ENCODE results near the gene DUS2. TPM values are rescaled to one million over a fixed set of nuclear protein-coding genes. Genes with fewer than 3 reads are reported as not detected.
A peak's percentile ranks its signal among the peaks of the same experiment; 100 is the strongest.
"Not testable (repeated sequence)": the region's sequence is repeated elsewhere in the genome, so short reads cannot be mapped to it uniquely, and the experiment has no call there.

The DUS2 gene
- polyA plus RNA-seq, 4 donors, result 7.6 to 12.6 (median 10.0) TPM

- H3K4me3 ChIP-seq (ENCODE audit: low read depth in 1 of 3, low read length in 3 of 3), result no peak overlapping the region
- H3K27me3 ChIP-seq (ENCODE audit: control insufficient read depth in 3 of 3, insufficient read depth in 3 of 3, low read length in 3 of 3), result no peaks in the 10 kb centered on the region
- H3K4me1 ChIP-seq (ENCODE audit: control insufficient read depth in 3 of 3, insufficient read depth in 2 of 3, low read depth in 1 of 3, low read length in 2 of 3), result peaks cover 0 to 5% (median 0%) of the 10 kb centered on the region in 3 donors
- H3K27ac ChIP-seq (ENCODE audit: low read depth in 1 of 3, low read length in 2 of 3), result peak overlapping the region in 1 of 3 donors; percentile 22
- H3K36me3 ChIP-seq (ENCODE audit: control insufficient read depth in 3 of 3, insufficient read depth in 2 of 3, low read depth in 1 of 3, low read length in 3 of 3), result peaks cover 0 to 8% (median 0%) of the 10 kb centered on the region in 3 donors
- H3K9me3 ChIP-seq (ENCODE audit: control insufficient read depth in 2 of 2, insufficient read depth in 1 of 2, low read depth in 1 of 2, low read length in 1 of 2), result peaks cover 0 to 3% of the 10 kb centered on the region in 2 donors
- DNase-seq (peak; percentile 73 to 74), FAIRE-seq (no peak)
- WGBS, 3 donors, result 38 to 64% (median 48%) methylated on average over 2 of the region's 2 CpGs
Measured at GRCh38 chr16:68116256-68116867, 93.3 kb downstream of the DUS2 start.

DNA sequence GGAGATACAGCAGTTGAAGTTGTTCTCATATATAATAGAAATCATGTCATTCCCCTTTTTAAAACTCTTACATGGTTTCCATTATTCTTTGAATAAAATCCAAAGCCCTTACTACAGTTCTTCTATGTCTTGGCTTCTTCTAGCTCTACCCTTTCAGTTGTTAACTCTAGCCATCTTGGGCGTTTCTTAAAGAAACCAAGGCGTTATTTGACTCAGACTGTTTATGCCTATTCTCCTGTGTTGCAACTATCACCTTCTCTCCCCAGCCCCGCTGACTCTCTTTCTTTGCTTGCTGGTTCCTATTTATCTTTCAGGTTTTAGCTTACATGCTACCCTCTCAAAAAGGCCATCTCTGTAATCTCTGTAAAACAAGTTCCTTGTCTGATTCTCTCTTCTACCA is 94.8 kb downstream of the DUS2 start:
- peaks cover 0 to 13% (median 3%) of the 10 kb centered on the region in 3 donors for H3K36me3 ChIP-seq (ENCODE audit: control insufficient read depth in 3 of 3, insufficient read depth in 2 of 3, low read depth in 1 of 3, low read length in 3 of 3)
- H3K4me1 ChIP-seq (ENCODE audit: control insufficient read depth in 3 of 3, insufficient read depth in 2 of 3, low read depth in 1 of 3, low read length in 2 of 3), result peaks cover 0 to 5% (median 0%) of the 10 kb centered on the region in 3 donors
- FAIRE-seq, result no peak
- WGBS, 3 donors, result 71 to 88% (median 81%) methylated on average over 3 of the region's 3 CpGs
- no peak overlapping the region for H3K27ac ChIP-seq (ENCODE audit: low read depth in 1 of 3, low read length in 2 of 3)
- H3K9me3 ChIP-seq (ENCODE audit: control insufficient read depth in 2 of 2, insufficient read depth in 1 of 2, low read depth in 1 of 2, low read length in 1 of 2), result no peaks in the 10 kb centered on the region
- H3K4me3 ChIP-seq (ENCODE audit: low read depth in 1 of 3, low read length in 3 of 3), result no peak overlapping the region
- no peaks in the 10 kb centered on the region for H3K27me3 ChIP-seq (ENCODE audit: control insufficient read depth in 3 of 3, insufficient read depth in 3 of 3, low read length in 3 of 3)
- no peak for DNase-seq

DNA sequence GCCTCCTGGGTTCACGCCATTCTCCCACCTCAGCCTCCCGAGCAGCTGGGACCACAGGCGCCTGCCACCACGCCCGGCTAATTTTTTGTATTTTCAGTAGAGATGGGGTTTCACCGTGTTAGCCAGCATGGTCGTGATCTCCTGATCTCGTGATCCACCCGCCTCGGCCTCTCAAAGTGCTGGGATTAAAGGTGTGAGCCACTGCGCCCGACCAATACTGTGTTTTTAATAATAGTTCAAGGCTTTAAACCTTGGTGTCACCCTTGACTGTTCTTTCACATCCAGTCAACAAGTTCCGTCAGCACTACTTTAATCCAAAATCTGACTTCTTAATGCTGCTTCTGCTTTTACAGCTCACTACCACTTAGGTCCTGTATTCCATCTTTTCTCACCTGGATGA is 95.9 kb downstream of the DUS2 start:
- 84 to 96% (median 85%) methylated on average over 13 of the region's 13 CpGs for WGBS, 3 donors
- not testable (repeated sequence) for H3K9me3 ChIP-seq (ENCODE audit: control insufficient read depth in 2 of 2, insufficient read depth in 1 of 2, low read depth in 1 of 2, low read length in 1 of 2); DNase-seq; FAIRE-seq; H3K27ac ChIP-seq (ENCODE audit: low read depth in 1 of 3, low read length in 2 of 3); H3K4me3 ChIP-seq (ENCODE audit: low read depth in 1 of 3, low read length in 3 of 3); H3K27me3 ChIP-seq (ENCODE audit: control insufficient read depth in 3 of 3, insufficient read depth in 3 of 3, low read length in 3 of 3); H3K4me1 ChIP-seq (ENCODE audit: control insufficient read depth in 3 of 3, insufficient read depth in 2 of 3, low read depth in 1 of 3, low read length in 2 of 3)
- peaks cover under 1 to 14% (median 3%) of the 10 kb centered on the region in 3 donors for H3K36me3 ChIP-seq (ENCODE audit: control insufficient read depth in 3 of 3, insufficient read depth in 2 of 3, low read depth in 1 of 3, low read length in 3 of 3)

DNA sequence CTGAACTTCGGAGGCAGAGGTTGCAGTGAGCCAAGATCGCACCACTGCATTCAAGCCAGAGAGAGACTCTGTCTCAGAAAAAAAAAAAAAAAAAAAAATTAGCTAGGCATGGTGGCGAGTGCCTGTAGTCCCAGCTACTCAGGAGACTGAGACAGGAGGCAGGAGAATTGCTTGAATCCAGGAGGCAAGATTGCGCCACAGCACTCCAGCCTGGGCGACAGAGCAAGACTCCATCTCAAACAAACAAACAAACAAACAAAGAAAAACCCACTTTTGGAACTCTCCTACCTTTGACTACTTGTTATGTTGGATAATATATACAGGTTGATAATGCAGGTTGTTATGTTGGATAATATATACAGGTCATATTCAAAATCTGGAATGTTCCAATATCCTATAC is 97.4 kb downstream of the DUS2 start:
- not testable (repeated sequence) for H3K4me1 ChIP-seq (ENCODE audit: control insufficient read depth in 3 of 3, insufficient read depth in 2 of 3, low read depth in 1 of 3, low read length in 2 of 3); DNase-seq; H3K27ac ChIP-seq (ENCODE audit: low read depth in 1 of 3, low read length in 2 of 3); H3K9me3 ChIP-seq (ENCODE audit: control insufficient read depth in 2 of 2, insufficient read depth in 1 of 2, low read depth in 1 of 2, low read length in 1 of 2); H3K4me3 ChIP-seq (ENCODE audit: low read depth in 1 of 3, low read length in 3 of 3); FAIRE-seq; H3K27me3 ChIP-seq (ENCODE audit: control insufficient read depth in 3 of 3, insufficient read depth in 3 of 3, low read length in 3 of 3)
- WGBS, 3 donors, result 93 to 98% (median 94%) methylated on average over 5 of the region's 5 CpGs
- H3K36me3 ChIP-seq (ENCODE audit: control insufficient read depth in 3 of 3, insufficient read depth in 2 of 3, low read depth in 1 of 3, low read length in 3 of 3), result peaks cover 2 to 16% (median 3%) of the 10 kb centered on the region in 3 donors

DNA sequence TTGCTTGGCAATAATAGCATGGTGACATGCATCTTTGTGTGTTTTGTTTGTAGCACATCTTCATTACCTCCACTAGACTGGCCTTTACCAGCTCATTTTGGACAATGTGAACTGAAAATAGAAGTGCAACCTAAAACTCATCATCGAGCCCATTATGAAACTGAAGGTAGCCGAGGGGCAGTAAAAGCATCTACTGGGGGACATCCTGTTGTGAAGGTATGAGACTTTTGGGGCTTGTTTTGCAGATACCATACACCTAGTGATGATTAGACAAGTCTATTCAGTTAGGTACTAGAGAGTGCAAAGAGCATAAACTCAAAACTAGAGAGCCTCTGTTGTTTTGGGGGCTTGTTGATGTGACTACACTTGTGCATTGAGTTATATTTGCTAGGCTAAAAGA is 103.3 kb downstream of the DUS2 start:
- no peaks in the 10 kb centered on the region for H3K27me3 ChIP-seq (ENCODE audit: control insufficient read depth in 3 of 3, insufficient read depth in 3 of 3, low read length in 3 of 3)
- DNase-seq, result no peak
- H3K27ac ChIP-seq (ENCODE audit: low read depth in 1 of 3, low read length in 2 of 3), result no peak overlapping the region
- FAIRE-seq, result no peak
- H3K36me3 ChIP-seq (ENCODE audit: control insufficient read depth in 3 of 3, insufficient read depth in 2 of 3, low read depth in 1 of 3, low read length in 3 of 3), result peaks cover 5 to 30% (median 7%) of the 10 kb centered on the region in 3 donors
- no peaks in the 10 kb centered on the region for H3K9me3 ChIP-seq (ENCODE audit: control insufficient read depth in 2 of 2, insufficient read depth in 1 of 2, low read depth in 1 of 2, low read length in 1 of 2)
- H3K4me3 ChIP-seq (ENCODE audit: low read depth in 1 of 3, low read length in 3 of 3), result no peak overlapping the region
- peaks cover 0 to 2% (median 0%) of the 10 kb centered on the region in 3 donors for H3K4me1 ChIP-seq (ENCODE audit: control insufficient read depth in 3 of 3, insufficient read depth in 2 of 3, low read depth in 1 of 3, low read length in 2 of 3)
- WGBS, 3 donors, result 67 to 90% (median 82%) methylated on average over 2 of the region's 2 CpGs

GRCh38 chr16:68128577-68129305 is 105.7 kb downstream of the DUS2 start:
- Histone ChIP-seq H3K4me3 (ENCODE audit: low read depth in 1 of 3, low read length in 3 of 3) (no peak overlapping the region), H3K27me3 (ENCODE audit: control insufficient read depth in 3 of 3, insufficient read depth in 3 of 3, low read length in 3 of 3) (no peaks in the 10 kb centered on the region), H3K36me3 (ENCODE audit: control insufficient read depth in 3 of 3, insufficient read depth in 2 of 3, low read depth in 1 of 3, low read length in 3 of 3) (peaks cover 2 to 20% (median 7%) of the 10 kb centered on the region in 3 donors), H3K9me3 (ENCODE audit: control insufficient read depth in 2 of 2, insufficient read depth in 1 of 2, low read depth in 1 of 2, low read length in 1 of 2) (no peaks in the 10 kb centered on the region), H3K4me1 (ENCODE audit: control insufficient read depth in 3 of 3, insufficient read depth in 2 of 3, low read depth in 1 of 3, low read length in 2 of 3) (peaks cover 0 to 2% (median 0%) of the 10 kb centered on the region in 3 donors), H3K27ac (ENCODE audit: low read depth in 1 of 3, low read length in 2 of 3) (no peak overlapping the region)
- FAIRE-seq (no peak), DNase-seq (no peak)
- WGBS, 3 donors, result 49 to 66% (median 65%) methylated on average over 6 of the region's 6 CpGs

Other genes with a start within 250 kb of the DUS2 start
- gene RANBP10, start 216.7 kb upstream of the DUS2 start, polyA plus RNA-seq, result 10 to 100 TPM in 2 of 4 donors, 1 to 10 TPM in 2; 5.9 to 21.8 (median 10.1) TPM
- gene TSNAXIP1, start 216.4 kb upstream of the DUS2 start, polyA plus RNA-seq, result under 1 TPM in 2 of 4 donors, not detected in 2; 0.72 to 0.80 TPM
- gene THAP11, start 181.0 kb upstream of the DUS2 start, polyA plus RNA-seq, result 10 to 100 TPM; 15.0 to 25.0 (median 19.2) TPM
- gene NUTF2, start 176.4 kb upstream of the DUS2 start, polyA plus RNA-seq, result 100 to 1,000 TPM in 2 of 4 donors, 10 to 100 TPM in 2; 77.3 to 115 (median 102) TPM
- 100 to 1,000 TPM in 1 of 4 donors, 10 to 100 TPM in 3; 25.3 to 111 (median 43.9) TPM for gene CENPT, start 175.6 kb upstream of the DUS2 start, polyA plus RNA-seq
- gene EDC4, start 150.2 kb upstream of the DUS2 start, polyA plus RNA-seq, result 10 to 100 TPM; 30.6 to 76.5 (median 55.2) TPM
- gene NRN1L, start 138.4 kb upstream of the DUS2 start, polyA plus RNA-seq, result 1 to 10 TPM in 3 of 4 donors, under 1 TPM in 1; 0.69 to 6.0 (median 2.0) TPM
- 10 to 100 TPM; 13.8 to 29.2 (median 23.6) TPM for gene PSKH1, start 130.0 kb upstream of the DUS2 start, polyA plus RNA-seq
- 1 to 10 TPM in 3 of 4 donors, under 1 TPM in 1; 0.81 to 6.7 (median 3.4) TPM for gene CTRL, start 91.4 kb upstream of the DUS2 start, polyA plus RNA-seq
- gene PSMB10, start 86.4 kb upstream of the DUS2 start, polyA plus RNA-seq, result 100 to 1,000 TPM in 3 of 4 donors, 10 to 100 TPM in 1; 90.6 to 354 (median 221) TPM
- 10 to 100 TPM in 1 of 4 donors, 1 to 10 TPM in 2, under 1 TPM in 1; 0.54 to 10.1 (median 2.9) TPM for gene LCAT, start 79.2 kb upstream of the DUS2 start, polyA plus RNA-seq
- 10 to 100 TPM in 2 of 4 donors, 1 to 10 TPM in 2; 1.1 to 17.3 (median 7.0) TPM for gene SLC12A4, start 54.6 kb upstream of the DUS2 start, polyA plus RNA-seq
- under 1 TPM in 3 of 4 donors, not detected in 1; 0.06 to 0.27 (median 0.10) TPM for gene DPEP3, start 42.8 kb upstream of the DUS2 start, polyA plus RNA-seq
- gene DPEP2, start 23.8 kb upstream of the DUS2 start, polyA plus RNA-seq, result 1 to 10 TPM in 3 of 4 donors, not detected in 1; 1.4 to 4.1 (median 3.2) TPM
- not detected for gene DPEP2NB, start 7.4 kb upstream of the DUS2 start, polyA plus RNA-seq
- 10 to 100 TPM in 2 of 4 donors, 1 to 10 TPM in 2; 3.8 to 14.6 (median 9.6) TPM for gene DDX28, start 52 bp upstream of the DUS2 start, polyA plus RNA-seq
- gene NFATC3, start 62.1 kb downstream of the DUS2 start, polyA plus RNA-seq, result 10 to 100 TPM; 10.8 to 26.8 (median 13.7) TPM
- 10 to 100 TPM; 14.3 to 45.0 (median 18.7) TPM for gene ESRP2, start 212.8 kb downstream of the DUS2 start, polyA plus RNA-seq
- gene PLA2G15, start 222.1 kb downstream of the DUS2 start, polyA plus RNA-seq, result 10 to 100 TPM in 1 of 4 donors, 1 to 10 TPM in 3; 5.4 to 19.8 (median 6.5) TPM
- 1 to 10 TPM; 2.0 to 8.5 (median 6.7) TPM for gene SLC7A6, start 241.2 kb downstream of the DUS2 start, polyA plus RNA-seq